HL-60 (cell line): ENCODE results near the gene LOC128125822.

Source experiments
- GABPA ChIP-seq: IDR thresholded peaks from 2 replicates; pipeline ENCODE4 v1.6.1; 2012; ENCODE audit warnings: low read depth
- TF ChIP-seq, protein P1 (sequence below): IDR thresholded peaks from one replicate; pipeline ENCODE4 v1.5.1; 2011; ENCODE audit warnings: low read length, control low read depth, inconsistent platforms; ENCODE audit not compliant: insufficient read depth

DNA sequence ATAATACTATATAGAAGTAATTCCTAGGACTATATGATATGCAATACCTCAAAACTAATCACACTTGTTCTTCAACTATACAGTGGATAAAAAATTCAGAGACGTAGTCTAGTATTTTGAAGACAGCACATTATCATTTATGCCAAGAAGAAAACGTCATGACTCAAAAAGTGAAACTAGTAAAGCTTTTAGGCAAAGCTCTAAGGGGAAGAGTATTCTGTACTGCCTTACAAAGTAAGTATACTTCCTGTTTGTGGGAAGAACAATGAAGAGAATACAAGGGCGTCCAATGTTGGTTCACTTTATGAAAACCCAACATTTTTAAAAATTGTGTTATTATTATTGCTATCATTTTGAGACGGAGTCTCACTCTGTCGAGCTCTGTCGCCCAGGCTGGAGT lies 27.9 kb downstream of the LOC128125822 start:
- TF ChIP-seq, protein P1, sequence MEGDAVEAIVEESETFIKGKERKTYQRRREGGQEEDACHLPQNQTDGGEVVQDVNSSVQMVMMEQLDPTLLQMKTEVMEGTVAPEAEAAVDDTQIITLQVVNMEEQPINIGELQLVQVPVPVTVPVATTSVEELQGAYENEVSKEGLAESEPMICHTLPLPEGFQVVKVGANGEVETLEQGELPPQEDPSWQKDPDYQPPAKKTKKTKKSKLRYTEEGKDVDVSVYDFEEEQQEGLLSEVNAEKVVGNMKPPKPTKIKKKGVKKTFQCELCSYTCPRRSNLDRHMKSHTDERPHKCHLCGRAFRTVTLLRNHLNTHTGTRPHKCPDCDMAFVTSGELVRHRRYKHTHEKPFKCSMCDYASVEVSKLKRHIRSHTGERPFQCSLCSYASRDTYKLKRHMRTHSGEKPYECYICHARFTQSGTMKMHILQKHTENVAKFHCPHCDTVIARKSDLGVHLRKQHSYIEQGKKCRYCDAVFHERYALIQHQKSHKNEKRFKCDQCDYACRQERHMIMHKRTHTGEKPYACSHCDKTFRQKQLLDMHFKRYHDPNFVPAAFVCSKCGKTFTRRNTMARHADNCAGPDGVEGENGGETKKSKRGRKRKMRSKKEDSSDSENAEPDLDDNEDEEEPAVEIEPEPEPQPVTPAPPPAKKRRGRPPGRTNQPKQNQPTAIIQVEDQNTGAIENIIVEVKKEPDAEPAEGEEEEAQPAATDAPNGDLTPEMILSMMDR = no peak
- no peak for TF ChIP-seq GABPA
